Activated T-cell treated with anti-CD3 and anti-CD28 coated beads, Interleukin-2, amount 50 U/mL, for 1 hour (primary cell): Measurements from ENCODE around the gene RNASE7.
"Not testable (repeated sequence)": the region's sequence is repeated elsewhere in the genome, so short reads cannot be mapped to it uniquely, and the experiment has no call there.

Experiments
- DNase-seq: peaks from one replicate; pipeline ENCODE4 v3.0.0-alpha.2; 2020

RNASE7 gene, protein sequence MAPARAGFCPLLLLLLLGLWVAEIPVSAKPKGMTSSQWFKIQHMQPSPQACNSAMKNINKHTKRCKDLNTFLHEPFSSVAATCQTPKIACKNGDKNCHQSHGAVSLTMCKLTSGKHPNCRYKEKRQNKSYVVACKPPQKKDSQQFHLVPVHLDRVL

DNA sequence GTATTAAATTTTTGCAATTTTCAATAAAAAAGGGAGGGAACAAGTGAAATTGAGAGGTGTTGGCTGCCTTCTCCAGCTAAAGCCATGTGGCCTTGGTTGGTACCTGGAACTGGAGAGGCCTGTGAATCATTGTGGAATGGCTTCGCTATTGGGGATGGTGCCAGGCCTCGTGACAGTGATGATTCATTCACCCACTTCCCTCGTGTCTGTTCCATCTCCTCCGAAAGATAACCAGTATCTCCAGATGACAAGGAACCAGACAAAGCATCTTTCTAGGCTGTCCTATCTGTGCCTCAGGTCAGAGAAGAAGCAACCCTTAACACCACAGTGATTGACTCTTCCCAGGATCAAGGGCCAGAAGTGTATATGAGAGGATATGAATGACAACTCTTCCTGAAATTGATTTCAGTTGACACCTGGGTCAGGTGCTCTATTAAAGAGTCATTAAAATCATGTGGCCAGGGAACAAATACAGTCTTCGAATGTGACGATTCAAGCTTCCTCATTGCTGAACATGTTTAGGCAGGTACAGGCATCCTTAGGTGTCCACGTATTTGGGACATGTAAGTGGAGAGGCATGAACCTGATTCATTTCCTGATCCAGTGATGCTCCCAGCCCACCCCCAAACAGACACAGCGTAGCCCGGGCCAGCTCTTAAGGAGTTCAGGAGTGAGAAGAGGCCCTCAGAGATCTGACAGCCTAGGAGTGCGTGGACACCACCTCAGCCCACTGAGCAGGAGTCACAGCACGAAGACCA lies at the start of gene RNASE7:
Gene RNASE7 (plus strand): TSS at position 687 of the 758 bp plus-strand sequence. CDS start 631 bp downstream, outside the sequence.
- DNase-seq, result no peak

DNA sequence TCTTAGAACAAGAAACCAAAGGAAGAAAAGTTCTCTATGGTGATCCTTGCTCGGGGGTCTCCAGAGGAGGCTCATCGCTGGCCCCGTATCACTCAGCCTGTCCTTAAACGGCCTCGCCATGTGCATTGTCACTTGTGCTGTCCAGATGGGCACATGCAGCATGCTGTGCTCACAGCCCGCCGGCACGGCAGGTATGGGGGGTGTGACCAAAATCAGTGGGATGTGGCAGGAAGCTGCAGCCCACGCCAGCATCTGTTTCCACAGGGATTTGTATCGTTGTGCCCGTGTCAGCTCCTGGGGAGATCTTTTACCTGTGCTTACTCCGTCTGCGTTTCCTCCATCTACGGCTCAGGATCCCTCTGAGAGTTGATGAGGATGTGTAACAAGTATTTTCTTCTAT lies 45.6 kb upstream of the RNASE7 start:
- DNase-seq, result no peak

DNA sequence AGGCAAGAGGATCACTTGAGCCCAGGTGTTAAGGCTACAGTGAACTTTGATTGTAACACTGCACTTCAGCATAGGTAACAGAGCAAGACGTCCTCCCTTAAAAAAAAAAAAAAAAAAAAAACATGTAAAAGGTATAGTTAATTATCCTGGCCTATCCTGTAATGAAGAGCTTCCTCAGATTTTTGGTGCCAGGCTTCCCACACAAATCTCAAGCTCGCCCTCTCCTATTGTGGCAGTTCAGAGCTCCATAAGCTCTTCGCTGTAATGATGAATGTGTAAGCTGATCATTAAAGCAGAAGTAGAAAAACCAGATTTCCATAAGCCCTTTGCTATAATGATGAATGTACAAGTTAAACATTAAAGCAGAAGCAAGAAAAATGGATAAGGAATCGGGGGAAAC lies 45.0 kb upstream of the RNASE7 start:
- no peak for DNase-seq

DNA sequence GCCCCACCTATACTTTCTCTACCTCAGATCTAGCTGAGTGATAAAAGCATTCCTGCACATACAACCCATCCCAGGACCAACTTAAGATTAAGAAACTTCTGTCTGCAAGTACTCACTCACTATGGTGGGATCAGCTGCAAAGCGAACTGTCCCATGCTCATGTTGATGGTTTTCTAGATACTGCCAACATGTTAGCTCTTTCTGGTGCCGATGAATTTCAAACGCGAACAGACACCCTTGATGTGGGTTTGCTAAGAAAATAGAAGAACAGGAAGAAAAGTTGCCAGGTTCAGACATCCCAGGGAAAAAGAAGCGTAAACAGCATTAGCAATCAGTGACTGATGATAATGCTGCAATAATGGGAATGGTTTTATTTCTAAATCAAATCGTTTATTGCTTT lies 44.6 kb upstream of the RNASE7 start:
- DNase-seq, result no peak

DNA sequence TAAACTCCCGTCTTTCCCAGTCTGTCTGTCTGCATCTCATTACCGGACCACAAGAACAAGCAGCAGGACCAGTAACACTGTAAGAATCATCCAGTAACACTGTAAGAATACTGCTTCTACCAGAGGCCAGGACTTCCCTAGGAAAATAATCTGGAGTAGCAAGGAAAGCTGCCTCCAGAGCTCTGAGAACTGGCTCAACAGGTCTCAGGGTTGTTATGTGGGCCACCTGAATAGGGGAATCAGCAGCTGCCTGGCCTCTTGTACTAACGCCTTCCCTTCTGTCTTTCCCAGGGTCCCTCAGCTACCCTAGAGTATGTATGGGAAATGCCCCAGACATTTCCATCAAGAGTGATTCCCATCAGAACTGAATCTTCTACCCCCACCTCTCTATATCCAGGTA lies 44.0 kb upstream of the RNASE7 start:
- no peak for DNase-seq

DNA sequence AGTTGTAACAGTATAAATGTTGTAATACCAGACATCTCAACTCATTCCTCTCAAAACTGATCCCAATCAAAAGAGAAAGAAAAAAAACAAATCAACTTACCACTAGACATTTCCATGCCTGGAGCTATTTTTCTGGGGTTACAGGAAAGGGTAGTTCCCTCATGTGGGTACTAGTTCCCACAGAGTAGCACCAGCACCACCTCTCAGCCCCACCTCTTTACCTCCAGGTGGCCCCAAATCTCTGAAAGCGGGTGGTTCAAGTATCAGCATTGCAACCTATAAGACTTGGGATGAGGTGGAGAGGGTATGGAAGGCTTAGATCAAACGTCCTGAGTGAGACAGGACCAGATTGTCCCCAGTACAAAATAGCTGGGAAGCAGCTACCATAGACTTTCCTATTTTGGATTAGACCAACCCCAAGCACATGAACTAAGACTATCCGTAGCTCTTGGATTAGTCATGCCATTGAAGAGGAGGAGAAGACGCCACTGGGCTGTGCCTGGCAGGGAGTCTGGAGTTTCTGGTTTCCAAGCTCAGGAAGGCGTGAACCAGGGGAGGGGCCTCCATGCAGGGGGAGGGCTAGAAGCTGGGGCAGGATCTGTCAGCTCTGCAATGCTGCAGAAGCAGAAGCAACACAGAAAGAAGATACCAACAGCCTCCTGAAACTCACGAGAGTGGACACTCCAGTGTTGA lies 43.3 kb upstream of the RNASE7 start, which contains the start of gene SLC39A2:
Gene SLC39A2 (plus strand): TSS at position 620 of the 693 bp plus-strand sequence. CDS start 154 bp downstream, outside the sequence.
- no peak for DNase-seq

DNA sequence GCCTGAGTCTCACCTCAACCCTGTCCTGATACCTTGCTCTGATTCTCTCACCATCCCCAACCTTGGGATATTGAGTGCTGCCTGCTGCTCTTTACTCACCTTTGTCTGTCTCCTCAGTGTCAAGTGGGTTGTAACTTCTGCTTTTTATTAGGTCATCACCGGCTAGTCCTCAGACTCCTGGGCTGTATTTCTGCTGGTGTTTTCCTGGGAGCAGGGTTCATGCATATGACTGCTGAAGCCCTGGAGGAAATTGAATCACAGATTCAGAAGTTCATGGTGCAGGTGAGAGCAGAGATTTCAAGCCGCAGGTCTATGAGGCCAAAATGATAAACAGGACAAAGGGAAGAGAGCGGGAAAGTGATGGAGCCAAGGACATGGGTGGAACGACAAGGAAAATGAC lies 42.6 kb upstream of the RNASE7 start:
- no peak for DNase-seq

DNA sequence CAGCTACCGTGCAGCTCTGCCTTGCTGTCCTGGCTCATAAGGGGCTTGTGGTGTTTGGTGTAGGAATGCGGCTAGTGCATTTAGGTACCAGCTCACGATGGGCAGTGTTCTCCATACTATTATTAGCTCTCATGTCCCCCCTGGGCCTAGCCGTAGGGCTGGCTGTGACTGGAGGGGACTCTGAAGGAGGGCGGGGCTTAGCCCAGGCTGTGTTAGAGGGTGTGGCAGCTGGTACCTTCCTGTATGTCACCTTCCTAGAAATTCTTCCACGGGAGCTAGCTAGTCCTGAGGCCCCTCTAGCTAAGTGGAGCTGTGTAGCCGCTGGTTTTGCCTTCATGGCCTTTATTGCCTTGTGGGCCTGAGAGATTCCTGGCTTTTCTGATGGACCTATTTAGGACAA lies 40.9 kb upstream of the RNASE7 start:
- DNase-seq, result no peak

DNA sequence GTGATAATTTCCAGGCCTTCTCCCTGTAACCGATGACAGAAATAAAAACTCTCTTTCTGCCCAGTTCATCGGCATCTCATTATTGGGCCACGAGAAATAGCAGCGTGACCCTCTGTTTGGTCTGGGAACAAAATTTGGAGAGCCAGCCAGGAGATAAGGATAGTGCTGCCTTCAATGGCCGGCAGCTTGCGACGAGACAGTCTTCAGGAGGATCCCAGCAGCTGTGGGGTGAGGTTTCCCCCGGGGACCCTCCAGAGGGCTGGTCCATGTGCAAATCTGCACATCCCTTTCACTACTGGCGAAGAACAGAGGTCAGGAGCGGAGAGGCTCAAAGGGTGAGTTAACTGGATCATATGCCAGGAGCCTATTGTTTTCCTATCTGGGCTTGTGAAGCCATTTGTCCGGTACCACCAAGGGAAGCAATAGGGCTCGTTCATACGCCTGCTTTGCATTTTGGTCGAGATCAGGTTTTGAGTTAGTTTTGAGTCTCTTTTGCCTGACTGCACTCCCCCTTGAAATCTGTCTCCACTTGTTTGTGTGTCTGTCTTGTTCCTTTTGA lies 38.3 kb upstream of the RNASE7 start:
- no peak for DNase-seq

DNA sequence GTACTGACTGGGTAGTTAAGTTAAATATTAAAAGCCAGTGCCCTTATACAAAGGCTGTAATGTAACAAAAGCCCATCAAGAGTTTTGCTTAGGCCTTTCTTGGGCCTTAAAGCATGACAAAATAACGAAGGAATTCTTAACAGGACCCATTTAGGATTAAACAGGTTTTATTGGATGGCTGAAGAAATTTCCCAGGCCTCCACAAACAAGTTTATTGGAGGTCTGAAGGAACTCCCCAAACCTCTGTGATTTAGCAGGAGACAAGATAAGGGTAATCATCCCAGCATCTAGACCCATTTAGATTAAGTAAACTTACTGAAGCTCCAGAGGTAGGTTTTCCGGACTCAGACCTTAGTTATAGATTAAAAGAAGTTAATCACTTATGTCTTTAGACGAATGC lies 32.4 kb upstream of the RNASE7 start:
- DNase-seq, result not testable (repeated sequence)

DNA sequence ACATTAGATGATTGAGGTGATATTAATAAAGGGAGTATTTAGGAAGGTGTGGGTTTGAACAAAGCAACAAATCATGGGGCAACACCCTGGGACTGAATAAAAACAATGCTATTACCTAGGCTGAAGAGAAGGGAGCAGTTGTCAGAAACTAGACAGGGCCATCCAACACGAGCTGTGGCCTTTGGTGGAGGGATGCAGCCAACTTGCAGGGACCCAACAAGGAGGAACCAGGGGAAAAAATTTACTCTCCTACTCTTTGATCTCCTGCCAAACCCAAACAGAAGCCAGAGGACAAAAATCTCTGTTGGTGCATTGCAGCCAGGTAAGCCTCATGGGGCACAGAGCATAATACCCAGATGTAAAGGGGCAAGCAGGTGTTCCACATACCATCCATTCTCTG lies 31.0 kb upstream of the RNASE7 start:
- DNase-seq, result no peak

DNA sequence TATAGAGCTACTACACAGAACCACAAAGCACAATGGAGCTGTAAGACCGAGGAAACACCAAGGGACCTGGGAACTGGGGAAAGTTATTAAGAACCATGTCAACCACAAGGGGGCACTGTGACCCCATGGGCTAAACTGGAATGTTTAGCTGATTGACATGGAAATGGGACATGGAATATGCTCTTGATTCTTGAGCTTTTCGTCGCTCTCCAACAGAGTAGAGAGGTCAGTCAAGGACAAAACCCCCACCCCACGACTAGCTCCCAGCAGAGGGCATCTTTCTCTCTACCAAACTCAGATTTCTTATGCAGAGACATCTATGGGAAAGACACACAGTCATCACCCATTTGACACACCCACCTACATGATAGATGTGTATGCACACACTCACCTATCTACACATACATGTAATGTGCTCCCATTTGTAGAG lies 27.4 kb upstream of the RNASE7 start:
- DNase-seq, result peak; percentile 77

DNA sequence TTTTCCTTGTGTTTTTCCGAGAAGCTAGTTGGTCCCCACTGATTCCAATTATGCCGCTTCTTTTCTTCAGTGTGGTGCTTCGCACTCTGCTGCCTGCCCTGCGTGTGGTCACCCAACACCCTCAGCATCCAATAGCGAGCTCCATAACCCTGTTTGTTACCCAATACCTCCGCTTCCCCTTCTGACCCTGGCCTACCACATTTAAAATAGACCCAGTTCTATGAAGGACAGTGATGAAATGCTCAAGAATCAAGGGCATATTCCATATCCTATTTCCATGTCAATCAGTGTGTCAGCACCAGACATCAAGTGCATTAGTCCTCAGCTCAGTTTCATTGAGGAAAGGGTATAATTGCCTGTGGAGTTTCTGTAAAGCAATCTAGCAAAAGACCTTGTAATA lies 26.9 kb upstream of the RNASE7 start:
- no peak for DNase-seq

DNA sequence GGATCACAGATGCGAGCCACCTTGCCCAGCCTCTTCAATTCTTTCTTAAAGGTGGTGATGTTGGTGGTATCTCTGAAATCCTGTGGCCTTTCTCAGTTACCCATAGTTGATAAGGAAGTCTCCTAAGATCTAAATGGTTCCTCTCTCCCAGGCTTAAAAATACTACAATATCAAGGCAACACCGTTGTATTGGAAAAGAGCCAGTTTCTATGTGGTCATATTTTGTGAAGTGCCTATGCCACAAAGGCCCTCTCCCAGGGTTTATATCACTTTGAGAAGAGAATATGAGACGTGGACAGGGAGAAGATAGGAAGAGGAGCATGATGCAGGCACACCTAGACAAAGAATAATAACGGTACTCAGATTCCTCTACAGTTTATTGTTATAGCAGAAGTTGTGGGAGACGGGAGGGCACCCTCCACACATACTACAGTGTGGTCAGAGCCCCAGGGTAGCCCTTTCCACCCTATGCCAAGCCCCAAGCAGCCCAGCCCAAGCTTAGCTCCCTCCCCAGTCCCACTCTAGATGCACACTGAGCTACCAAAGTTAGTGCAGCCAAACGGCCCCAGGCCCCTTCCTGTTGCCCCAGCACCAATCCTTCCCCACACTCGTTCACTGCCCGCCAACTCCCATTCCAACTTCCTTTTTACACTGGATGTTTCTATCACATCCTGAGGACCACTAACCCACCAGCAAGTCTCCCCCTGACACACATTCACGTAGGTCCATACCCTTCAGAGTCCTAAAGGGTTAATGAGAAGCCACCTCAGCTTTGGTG lies 25.6 kb upstream of the RNASE7 start:
- no peak for DNase-seq

DNA sequence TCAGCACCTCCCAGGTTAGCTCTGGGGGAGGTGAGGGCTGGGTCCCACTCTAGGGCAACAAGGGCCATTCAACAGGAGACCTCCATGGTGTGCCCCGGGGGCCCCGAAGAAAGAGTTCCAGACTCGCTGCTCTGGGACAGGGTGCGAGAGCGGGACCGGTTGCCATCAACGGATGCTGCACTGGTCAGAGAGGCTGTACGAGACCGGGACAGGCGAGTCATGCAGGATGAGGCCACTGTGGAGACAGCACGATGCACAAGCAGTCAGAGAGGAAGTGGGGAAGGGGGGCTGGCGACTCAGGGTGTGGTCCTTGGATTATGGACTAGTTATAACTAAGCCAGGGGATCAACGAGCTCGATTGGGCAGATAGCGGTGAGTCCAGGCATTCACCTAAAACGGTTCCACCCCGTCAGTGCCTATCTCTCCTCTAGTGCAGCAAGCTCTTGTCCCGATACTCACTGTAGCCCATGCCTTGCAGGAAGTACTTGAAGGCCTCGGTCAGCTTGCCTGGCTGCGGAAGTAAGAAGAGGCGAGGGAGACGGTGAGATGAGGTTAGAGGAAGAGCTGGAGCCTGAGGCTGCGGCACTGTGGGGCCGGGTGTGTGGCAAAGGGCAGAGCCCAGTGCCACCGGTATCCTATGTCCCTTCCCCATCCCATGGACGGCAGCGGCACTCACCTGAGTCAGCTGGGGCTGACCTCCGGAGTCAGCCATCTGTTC lies 24.5 kb upstream of the RNASE7 start:
- DNase-seq, result no peak

DNA sequence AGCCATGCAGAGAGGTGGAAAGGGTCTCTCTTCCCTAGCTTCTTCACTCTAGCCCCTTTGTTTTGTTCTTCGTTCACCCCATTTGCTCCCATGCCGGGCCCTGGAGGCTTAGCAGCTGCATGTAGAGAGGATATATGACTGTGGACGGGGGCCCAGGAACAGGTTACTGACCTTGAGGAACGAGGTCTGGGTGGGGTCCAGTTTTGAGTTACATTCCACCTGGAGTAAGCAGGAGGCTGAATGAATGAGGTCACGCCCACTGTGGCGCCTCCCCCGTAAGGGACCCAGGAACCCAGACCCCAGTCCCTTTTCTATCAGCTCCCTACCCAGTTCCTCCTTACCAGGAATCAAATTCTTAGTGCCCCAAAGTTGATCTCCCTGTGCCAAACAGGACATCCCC lies 23.9 kb upstream of the RNASE7 start:
- DNase-seq, result no peak

DNA sequence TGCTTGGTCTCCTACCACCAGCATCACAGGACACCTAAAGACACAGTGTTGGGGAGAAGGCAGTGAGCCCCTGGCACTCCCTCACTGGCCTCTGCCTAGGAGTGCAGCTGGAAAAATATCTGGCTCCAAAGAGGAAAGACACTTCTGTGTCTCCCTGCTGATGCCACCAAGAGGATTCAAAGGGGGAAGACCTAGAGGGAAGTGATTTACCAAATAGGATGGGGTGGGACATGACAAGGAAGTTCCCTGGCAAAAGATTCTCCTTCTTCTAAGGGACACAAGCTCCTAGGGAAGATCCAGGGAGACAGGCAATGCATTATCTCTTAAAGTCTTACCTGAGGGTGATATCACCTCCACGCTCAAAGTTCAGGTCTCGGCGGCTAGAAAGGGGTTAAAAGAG lies 23.4 kb upstream of the RNASE7 start:
- DNase-seq, result no peak

DNA sequence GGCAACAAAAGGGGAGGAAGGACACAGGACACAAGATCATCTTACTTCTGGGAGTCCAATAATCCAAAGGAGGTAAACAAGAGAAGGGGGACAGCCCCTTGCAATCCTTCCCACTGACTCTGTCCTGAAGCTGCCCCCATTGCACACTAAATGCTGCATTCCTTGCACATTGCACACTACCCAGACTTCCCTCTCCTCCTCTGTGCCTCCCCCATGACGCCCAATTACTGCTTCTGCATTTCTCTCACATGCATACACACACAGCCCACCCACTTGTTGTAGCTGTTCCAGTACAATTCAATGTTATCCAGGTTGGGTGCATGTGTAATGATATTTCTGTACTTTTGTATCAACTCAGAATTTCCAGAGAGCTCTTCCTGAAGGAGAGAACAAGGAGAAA lies 22.8 kb upstream of the RNASE7 start:
- no peak for DNase-seq

DNA sequence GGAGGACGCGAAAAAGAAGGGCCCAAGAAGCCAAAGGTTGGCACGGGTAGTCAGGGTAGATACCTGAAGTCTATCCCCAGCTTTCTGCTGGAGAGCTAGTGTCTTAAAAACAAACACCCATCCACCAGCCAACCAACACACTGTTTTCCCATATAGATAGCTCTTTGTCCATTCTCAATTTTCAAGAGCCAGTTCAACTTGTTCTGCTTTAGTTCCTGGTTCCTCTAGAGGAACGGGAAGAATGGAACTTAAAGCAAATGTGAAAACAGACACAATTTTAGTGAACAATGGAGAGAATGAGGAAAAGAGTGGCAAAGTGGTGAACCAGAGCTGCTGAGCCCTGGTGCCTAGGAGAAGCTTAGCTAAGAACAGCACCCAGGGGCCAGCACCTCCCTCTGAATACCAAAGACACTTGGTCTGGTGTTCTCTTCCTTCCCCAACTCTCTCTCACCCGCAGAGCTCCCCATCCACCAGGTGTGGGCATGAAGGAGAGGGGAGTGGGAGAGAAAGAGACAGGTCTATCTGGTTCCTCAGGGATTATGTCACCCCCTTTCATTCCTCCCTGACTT lies 21.1 kb upstream of the RNASE7 start:
- DNase-seq, result no peak

DNA sequence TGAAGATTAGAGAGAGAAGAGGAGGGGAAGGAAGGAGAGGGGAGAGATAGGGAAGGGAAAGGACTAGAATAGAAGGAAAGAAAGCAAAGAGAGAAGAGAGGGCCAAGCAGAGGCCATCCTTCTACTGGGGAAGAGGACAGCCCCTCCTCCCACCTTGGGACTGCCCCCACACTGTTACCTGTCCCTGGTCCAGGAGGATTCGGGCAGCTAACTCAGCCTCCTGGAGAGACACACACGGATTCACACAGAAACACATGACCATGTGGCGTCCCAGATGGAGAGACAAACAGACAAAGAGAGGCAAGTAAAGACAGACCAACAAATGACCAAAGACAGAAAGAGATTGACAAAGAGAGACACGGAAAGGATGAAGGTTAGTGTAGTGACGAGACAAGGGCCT lies 19.5 kb upstream of the RNASE7 start:
- DNase-seq, result no peak

DNA sequence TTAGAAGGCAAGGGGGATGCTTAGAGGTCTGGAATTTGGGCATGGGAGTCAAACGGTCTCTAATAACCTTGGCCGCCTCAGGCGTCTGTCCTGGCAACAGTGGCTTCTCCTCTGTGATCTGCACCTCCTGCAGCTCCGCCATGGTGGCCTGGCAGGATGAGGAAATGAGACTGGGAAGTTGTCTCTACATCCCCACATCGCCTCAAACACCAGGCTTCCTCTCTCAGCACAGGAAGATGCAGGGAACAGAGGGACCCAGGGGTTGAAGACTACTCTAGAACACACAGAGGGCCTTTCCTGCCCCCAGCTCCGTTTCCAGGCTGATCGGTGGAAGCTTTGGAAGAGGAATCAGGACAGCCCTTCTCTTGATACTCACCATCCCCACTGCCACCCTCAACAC lies 19.0 kb upstream of the RNASE7 start:
- no peak for DNase-seq
